H1 (cell line): ENCODE results near the gene TMEM238.
"Not testable (repeated sequence)": the region's sequence is repeated elsewhere in the genome, so short reads cannot be mapped to it uniquely, and the experiment has no call there.

Experiments used
- CHD1 ChIP-seq: IDR thresholded peaks from 2 replicates; pipeline ENCODE4 v1.6.1; 2012; ENCODE audit warnings: low read depth, low read length, improper control_type of control experiment
- CTCF ChIP-seq, 3 experiments: IDR thresholded peaks; 1 replicate in 2 of 3; 2 replicates in 1 of 3; pipeline versions ENCODE4 v1.5.1 to v1.6.1; 2011; ENCODE audit warnings: low read length in 3 of 3, mild to moderate bottlenecking in 3 of 3, inconsistent platforms in 2 of 3, low read depth in 1 of 3, moderate library complexity in 1 of 3; ENCODE audit not compliant: insufficient read depth in 1 of 3; ENCODE audit errors: control extremely low read depth in 1 of 3
- HDAC2 ChIP-seq, 2 experiments: fragments of 300-600 bp in 1 of 2; sonication (generic) in 1 of 2; IDR thresholded peaks; 2 replicates each; pipeline ENCODE4 v1.6.1; 2011 to 2012; ENCODE audit warnings: low read depth in 2 of 2, low read length in 2 of 2, mild to moderate bottlenecking in 2 of 2, moderate library complexity in 2 of 2, borderline replicate concordance in 1 of 2, inconsistent platforms in 1 of 2
- KDM1A ChIP-seq: fragments of 200-600, 300-600 bp; sonication (generic); IDR thresholded peaks from 2 replicates; pipeline ENCODE4 v1.7.1; 2016; ENCODE audit warnings: mild to moderate bottlenecking, low read length, borderline replicate concordance
- MAX ChIP-seq: IDR thresholded peaks from 2 replicates; pipeline ENCODE4 v1.6.1; 2012; ENCODE audit warnings: inconsistent platforms
- POLR2AphosphoS5 ChIP-seq: IDR thresholded peaks from 2 replicates; pipeline ENCODE4 v1.6.1; 2011; ENCODE audit warnings: low read depth, low read length
- POU5F1 ChIP-seq: IDR thresholded peaks from 2 replicates; pipeline ENCODE4 v1.6.1; 2011; ENCODE audit warnings: low read depth, mild to moderate bottlenecking, low read length, moderate library complexity
- SP2 ChIP-seq: IDR thresholded peaks from 2 replicates; pipeline ENCODE4 v1.6.1; 2012; ENCODE audit warnings: mild to moderate bottlenecking, low read length, inconsistent platforms
- SRF ChIP-seq: IDR thresholded peaks from 2 replicates; pipeline ENCODE4 v1.6.1; 2011; ENCODE audit warnings: mild to moderate bottlenecking, low read depth, low read length, moderate library complexity
- TAF1 ChIP-seq: IDR thresholded peaks from 2 replicates; pipeline ENCODE4 v1.6.1; 2011; ENCODE audit warnings: mild to moderate bottlenecking, low read depth, low read length
- TCF12 ChIP-seq: IDR thresholded peaks from 2 replicates; pipeline ENCODE4 v1.6.1; 2011; ENCODE audit warnings: low read depth, mild to moderate bottlenecking, low read length
- USF2 ChIP-seq: IDR thresholded peaks from 2 replicates; pipeline ENCODE4 v1.6.1; 2011; ENCODE audit warnings: low read length, improper control_type of control experiment

- TF ChIP-seq HDAC2 (IDR thresholded peaks at IDR 0.05; ENCODE audit: borderline replicate concordance in 1 of 2, low read depth in 2 of 2, low read length in 2 of 2); CTCF (IDR thresholded peaks at IDR 0.05; ENCODE audit: control extremely low read depth in 1 of 3, insufficient read depth in 1 of 3, low read depth in 1 of 3, low read length in 3 of 3); CHD1; SP2; KDM1A; POLR2AphosphoS5; TCF12; MAX; USF2; TAF1; POU5F1; SRF: not testable (repeated sequence)
Measured at GRCh38 chr19:55409179-55409578, 25.1 kb upstream of the TMEM238 start.
